GM18907 (cell line): ENCODE measurements around the gene IL17C.
"Not testable (repeated sequence)": the region's sequence is repeated elsewhere in the genome, so short reads cannot be mapped to it uniquely, and the experiment has no call there.

Experiments used
- ATAC-seq: cut with Tn5 transposase; IDR thresholded peaks from one replicate; pipeline ENCODE4 v1.9.1; 2021; ENCODE audit warnings: mild to moderate bottlenecking, moderate library complexity; ENCODE audit not compliant: unreplicated experiment

Gene IL17C

GRCh38 chr16:88655733-88656281, 17.4 kb downstream of the IL17C start:
- ATAC-seq = no peak

- no peak for ATAC-seq
Measured at GRCh38 chr16:88656291-88656980, 18.1 kb downstream of the IL17C start.

- no peak for ATAC-seq
Measured at GRCh38 chr16:88657371-88657770, 19.0 kb downstream of the IL17C start.

GRCh38 chr16:88658714-88659113, 20.3 kb downstream of the IL17C start:
- no peak for ATAC-seq

GRCh38 chr16:88659160-88659559, 20.8 kb downstream of the IL17C start:
- ATAC-seq = no peak

- ATAC-seq = no peak
Measured at GRCh38 chr16:88661468-88661867, 23.1 kb downstream of the IL17C start.

GRCh38 chr16:88662222-88662842, 24.0 kb downstream of the IL17C start:
- ATAC-seq = peak; percentile 9

DNA sequence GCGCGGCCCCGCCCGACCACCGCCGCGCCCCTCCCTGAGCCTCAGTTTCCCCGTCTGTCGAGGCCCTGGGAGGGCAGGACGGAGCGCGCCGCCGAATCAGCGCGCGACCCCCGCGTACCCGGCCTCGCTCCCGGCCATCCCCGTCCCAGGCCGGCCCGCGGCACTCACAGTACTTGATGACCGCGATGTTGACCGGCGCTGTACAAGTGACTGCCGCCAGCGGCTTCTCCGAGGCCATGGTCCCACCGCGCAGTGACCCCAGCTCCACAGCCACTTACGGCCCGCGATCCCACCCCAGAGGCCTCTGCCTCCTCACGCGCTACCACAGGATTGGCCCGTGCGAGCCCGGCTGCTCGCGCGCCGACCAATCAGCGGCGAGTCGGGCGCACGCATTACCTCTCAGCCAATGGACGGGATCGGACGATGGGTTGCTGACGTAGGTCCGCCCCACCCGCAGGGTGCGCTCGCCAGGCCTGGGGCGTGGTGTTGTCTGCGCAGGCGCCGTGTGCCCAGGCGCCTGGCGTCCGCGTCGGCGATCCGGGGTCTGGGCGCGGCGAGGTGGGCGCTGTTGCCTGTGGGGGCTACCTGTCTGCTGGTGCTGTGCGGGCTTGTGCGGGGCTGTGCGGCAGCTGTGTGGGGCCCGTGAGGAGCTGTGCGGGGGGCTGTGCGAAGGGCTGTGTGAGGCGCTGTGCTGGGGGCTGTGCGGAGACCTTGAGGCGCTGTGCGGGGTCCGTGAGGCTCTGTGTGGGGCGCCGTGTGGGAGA, 24.7 kb downstream of the IL17C start, which contains the start of gene MVD:
MVD (minus strand) TSS at position 249 of the 764 bp plus-strand sequence; CDS start at position 238, 11 bp downstream.
- peak; percentile 89 for ATAC-seq

GRCh38 chr16:88665148-88665547, 26.8 kb downstream of the IL17C start:
- no peak for ATAC-seq

- ATAC-seq = no peak
Measured at GRCh38 chr16:88665570-88665969, 27.2 kb downstream of the IL17C start.

DNA sequence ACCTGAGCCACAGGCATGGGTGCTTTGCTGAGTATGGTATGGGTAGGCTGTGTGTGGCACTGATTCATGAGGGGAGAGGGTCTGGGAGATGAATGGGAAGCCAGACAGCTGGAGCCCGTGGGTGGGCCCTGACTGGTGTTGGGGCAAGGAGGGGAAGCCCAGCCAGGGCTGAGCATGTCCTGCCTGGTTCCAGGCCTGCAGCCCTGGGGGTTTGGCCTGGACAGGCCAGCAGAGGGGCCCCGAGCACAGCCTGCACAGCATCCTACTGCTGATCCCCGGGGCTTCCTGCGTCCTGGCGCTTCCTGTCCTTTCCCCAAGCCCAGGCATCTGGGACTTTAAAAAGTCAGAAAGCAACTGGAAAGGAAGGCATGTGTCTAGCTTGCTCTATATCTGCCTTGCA, 29.1 kb downstream of the IL17C start:
- no peak for ATAC-seq

DNA sequence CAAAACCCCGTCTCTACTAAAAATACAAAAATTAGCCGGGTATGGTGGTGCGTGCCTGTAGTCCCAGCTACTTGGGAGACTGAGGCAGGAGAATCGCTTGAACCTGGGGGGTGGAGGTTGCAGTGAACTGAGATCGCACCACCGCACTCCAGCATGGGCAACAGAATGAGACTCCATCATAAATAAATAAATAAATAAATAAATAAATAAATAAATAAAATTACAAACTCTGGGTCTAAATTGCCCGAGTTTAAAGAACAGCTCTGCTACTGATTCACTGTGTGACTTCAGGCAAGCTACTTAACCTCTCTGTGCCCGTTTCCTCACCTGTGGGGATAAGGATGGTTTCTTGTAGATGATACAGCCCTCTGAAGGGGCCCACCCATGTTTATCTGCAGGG, 31.1 kb downstream of the IL17C start:
- ATAC-seq = not testable (repeated sequence)

DNA sequence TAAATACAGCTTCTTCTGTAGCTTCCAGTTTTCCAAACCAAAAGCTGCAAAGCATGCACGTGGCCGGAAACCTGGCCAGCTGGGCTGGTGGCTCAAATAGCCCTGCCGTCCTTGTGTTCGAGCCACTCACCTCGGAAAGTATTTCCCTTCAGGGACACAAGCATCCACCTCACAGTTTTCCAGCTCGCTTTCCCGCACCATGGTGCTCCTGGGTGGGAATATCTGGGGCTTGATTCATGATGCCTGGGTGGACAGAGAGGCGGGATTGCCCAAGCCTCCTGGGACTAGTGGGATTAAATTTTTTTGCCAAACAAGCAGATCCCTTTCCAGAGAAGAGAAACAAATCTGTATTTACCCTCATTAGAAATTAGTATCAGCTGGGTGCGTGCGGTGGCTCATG, 31.6 kb downstream of the IL17C start:
- ATAC-seq = no peak

DNA sequence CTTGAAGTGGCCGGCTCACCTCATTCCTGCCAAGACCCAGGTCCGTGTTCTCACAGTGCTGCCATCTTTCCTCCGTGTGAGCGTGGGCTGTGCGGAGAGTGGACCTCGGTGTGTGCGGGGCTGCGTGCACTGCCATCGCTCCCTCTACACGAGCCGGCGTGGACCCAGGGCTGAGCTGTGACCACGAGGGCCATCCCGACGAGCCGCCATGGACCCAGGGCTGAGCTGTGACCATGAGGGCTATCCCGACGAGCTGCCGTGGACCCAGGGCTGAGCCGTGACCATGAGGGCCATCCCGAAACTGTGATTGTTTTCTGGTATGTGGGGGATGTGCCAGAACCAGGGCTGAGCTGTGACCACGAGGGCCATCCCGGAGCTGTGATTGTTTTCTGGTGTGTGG, 33.4 kb downstream of the IL17C start:
- no peak for ATAC-seq

DNA sequence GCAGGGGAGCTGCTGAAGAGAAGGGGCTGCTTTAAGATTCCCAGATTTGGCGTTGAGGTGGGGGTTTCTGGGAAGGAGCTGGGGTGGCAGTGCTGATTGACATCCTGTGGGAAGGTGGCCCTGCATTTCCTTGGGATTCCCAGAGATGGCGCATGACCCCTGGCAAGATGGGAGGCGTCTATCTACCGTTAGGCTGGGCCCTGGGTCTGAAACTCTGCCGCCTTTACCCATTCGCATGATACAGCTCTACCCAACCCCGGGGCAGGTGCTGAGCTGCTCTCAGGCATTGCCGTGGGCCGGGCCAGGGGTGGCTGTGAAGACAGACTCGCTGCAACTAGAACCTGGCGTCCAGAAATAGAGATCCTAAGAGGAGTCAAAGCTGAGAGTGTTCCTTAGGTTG, 34.4 kb downstream of the IL17C start:
- ATAC-seq = no peak

DNA sequence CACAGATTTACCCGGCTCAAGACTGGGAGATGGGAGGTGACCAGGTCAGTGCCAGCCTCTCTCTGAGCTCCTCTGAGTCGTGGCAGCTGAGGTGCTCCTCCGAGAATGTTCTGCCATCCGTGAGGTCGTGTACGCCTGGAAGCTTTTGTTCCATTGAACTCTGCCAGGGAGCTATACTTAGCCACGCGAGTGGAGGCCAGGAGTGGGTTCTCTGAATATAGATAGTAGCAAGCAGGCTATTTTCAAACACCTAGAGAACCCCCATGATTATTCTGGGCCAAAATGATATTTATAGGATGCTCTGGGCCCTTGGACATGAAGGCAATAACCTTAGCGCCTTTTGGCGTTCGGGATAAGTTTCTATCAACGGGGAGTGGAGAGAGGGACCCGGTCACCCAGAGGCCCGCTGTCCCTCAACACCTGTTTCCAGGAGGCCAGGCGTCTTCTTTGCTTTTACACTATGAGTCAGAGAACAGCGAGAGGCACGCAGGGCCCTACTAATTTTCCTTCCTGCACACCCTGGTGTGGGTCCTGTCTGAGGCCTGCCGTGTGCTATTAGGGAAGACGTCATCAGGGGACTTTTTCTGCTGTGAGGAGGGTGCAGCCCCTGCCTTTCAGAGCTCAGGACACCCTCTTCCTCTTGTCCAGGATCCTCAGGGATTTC, 35.5 kb downstream of the IL17C start:
- no peak for ATAC-seq

DNA sequence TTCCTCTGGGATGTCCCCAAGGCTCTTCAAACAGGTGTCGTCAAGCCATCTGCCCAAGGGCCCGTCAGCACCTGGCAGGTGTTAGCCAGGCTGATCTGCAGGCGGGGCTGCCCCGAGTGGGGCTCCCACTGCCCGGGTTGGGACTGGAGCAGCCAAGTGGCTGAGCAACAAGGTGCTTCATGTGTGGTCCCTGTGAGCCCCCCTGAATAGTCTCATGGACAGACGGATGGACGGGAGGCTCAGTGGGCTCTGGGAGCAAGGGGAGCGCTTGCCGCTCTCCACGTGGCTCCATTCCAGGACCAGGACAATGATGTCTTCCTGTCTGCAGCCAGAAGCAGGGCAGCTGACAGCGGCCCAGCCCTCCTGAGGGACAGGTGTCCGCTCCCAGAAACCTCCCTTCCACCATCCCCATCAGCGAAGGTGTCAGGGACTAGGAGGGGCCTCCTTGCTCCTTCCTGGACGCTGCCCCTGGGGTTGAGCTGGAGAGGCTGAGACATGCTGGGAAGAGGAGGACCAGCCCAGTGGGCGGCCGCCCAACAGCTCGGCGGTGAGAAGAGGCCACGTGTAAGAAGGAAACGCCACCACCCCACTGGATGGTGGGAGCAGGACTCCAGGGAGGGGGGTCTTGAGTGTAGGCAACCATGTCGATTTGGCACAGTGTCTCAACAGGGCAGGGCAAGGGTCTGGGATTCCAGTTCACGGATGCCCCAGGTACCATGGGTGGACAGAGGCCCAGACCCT, 38.3 kb downstream of the IL17C start:
- ATAC-seq = no peak

DNA sequence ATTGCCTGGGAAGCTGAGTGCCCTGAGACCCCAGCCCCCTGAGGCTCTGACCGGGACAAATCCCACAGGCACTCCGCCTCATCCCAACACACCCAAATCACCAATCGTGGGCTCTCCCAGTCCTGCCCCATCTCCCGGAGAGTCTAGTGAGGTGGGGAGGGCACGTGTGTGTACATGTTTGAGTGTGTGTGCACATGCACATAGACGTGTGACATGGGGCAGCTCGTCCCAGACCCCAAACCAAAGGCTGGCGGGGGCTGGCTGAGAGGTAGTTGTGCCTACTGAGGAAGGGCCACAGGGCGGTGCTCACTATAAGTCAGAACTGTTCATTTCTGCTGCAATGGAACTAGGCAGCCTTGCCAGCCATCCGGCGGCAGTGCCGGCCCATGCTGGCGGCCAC, 39.3 kb downstream of the IL17C start:
- no peak for ATAC-seq

- no peak for ATAC-seq
Measured at GRCh38 chr16:88678224-88678979, 40.0 kb downstream of the IL17C start.
